Astrocyte of the cerebellum (primary cell): ENCODE data around the gene EVX1.

ENCODE experiments used
- DNase-seq: peaks from one replicate; pipeline ENCODE4 v3.0.0-alpha.2; 2011; ENCODE audit warnings: low read depth
- H3K4me3 ChIP-seq: 2 replicates; pipeline ENCODE4 v1.5.1; 2011; ENCODE audit warnings: mild to moderate bottlenecking, low read depth, low read length, moderate library complexity
- CTCF ChIP-seq: IDR thresholded peaks from 2 replicates; pipeline ENCODE4 v1.5.1; 2012; ENCODE audit warnings: low read length, low read depth, moderate library complexity, mild to moderate bottlenecking; ENCODE audit errors: missing control alignments
- in situ Hi-C: cut with HindIII; loops from 2 replicates; pipeline ENCODE4 v1.10.0; 2017; ENCODE audit warnings: low sequenced_read_pairs

The EVX1 gene

GRCh38 chr7:27242555-27243339, at the start of gene EVX1:
Gene EVX1, plus strand, starts transcription at chr7:27242802. Its CDS starts 229 bp downstream, at chr7:27243031.
- DNase-seq = no peak
- H3K4me3 ChIP-seq = no peak within 1 kb of the TSS
- no peak for TF ChIP-seq CTCF
- in situ Hi-C loops = no loop called here

- no peak for TF ChIP-seq CTCF
- DNase-seq = no peak
- in situ Hi-C loops = no loop called here
- no peak overlapping the region for H3K4me3 ChIP-seq
These were observed 49.1 kb upstream of the EVX1 start for GRCh38 chr7:27193335-27194001.

GRCh38 chr7:27194002-27194352, 48.6 kb upstream of the EVX1 start:
- no peak for DNase-seq
- no peak overlapping the region for H3K4me3 ChIP-seq
- in situ Hi-C loops = no loop called here
- no peak for TF ChIP-seq CTCF

- H3K4me3 ChIP-seq = no peak overlapping the region
- TF ChIP-seq CTCF = no peak
- no peak for DNase-seq
- in situ Hi-C loops = no loop called here
These were observed 47.8 kb upstream of the EVX1 start for GRCh38 chr7:27194686-27195379.

GRCh38 chr7:27196287-27196767, 46.3 kb upstream of the EVX1 start:
- peak; percentile 53 for DNase-seq
- TF ChIP-seq CTCF = peak; percentile 64
- in situ Hi-C loops = no loop called here
- H3K4me3 ChIP-seq = no peak overlapping the region
